GM10266 (cell line): ENCODE measurements around the gene TCF4.

ENCODE experiments used
- DNase-seq: peaks from one replicate; pipeline ENCODE4 v3.0.0; 2012; ENCODE audit errors: extremely low spot score
- CTCF ChIP-seq: IDR thresholded peaks from 2 replicates; pipeline ENCODE4 v1.5.1; 2012; ENCODE audit warnings: mild to moderate bottlenecking, low read depth; ENCODE audit not compliant: control insufficient read depth, insufficient read depth; ENCODE audit errors: missing control alignments

Gene TCF4

GRCh38 chr18:55430026-55430425, 158.0 kb downstream of the TCF4 start:
- no peak for DNase-seq
- TF ChIP-seq CTCF = no peak

- TF ChIP-seq CTCF = no peak
These were observed 160.0 kb downstream of the TCF4 start for GRCh38 chr18:55427951-55428350.

GRCh38 chr18:55425698-55426097, 162.3 kb downstream of the TCF4 start:
- no peak for DNase-seq
- TF ChIP-seq CTCF = no peak

More at GRCh38 chr18:55427951-55428350, 160.0 kb downstream of the TCF4 start:
- no peak for DNase-seq

GRCh38 chr18:55422456-55423180, 165.4 kb downstream of the TCF4 start:
- DNase-seq = no peak
- TF ChIP-seq CTCF = no peak

GRCh38 chr18:55421615-55422419, 166.2 kb downstream of the TCF4 start:
- no peak for DNase-seq

GRCh38 chr18:55421308-55421614, 166.7 kb downstream of the TCF4 start:
- DNase-seq = no peak
- no peak for TF ChIP-seq CTCF

More at GRCh38 chr18:55421615-55422419, 166.2 kb downstream of the TCF4 start:
- TF ChIP-seq CTCF = no peak
